Activated T-cell treated with anti-CD3 and anti-CD28 coated beads for 24 hours (primary cell): ENCODE results near the gene MAP3K19.
"Not testable (repeated sequence)": the region's sequence is repeated elsewhere in the genome, so short reads cannot be mapped to it uniquely, and the experiment has no call there.

Experiments
- DNase-seq: peaks from one replicate; pipeline ENCODE4 v3.0.0-alpha.2; 2020; ENCODE audit warnings: low read depth

Gene MAP3K19

DNA sequence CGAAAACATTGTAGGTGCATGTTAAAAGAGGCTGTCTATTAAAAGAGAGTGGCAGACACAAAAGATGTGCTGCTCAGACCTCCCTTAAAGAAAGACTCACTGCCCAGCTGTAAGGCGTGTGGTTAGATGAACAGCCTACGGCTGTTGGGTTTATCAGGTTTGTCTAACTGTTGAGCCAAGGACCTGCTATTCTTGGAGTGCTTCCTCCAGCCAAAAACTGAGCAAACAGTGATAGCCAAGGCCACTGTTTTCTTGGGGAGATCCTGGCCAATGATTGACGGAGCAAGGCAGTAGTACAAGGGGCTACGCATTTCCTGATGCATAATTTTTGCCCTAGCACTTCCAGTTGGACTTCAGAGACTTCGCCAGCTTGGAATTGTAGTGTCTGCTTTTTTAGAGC lies 3.4 kb upstream of the MAP3K19 start:
- no peak for DNase-seq

DNA sequence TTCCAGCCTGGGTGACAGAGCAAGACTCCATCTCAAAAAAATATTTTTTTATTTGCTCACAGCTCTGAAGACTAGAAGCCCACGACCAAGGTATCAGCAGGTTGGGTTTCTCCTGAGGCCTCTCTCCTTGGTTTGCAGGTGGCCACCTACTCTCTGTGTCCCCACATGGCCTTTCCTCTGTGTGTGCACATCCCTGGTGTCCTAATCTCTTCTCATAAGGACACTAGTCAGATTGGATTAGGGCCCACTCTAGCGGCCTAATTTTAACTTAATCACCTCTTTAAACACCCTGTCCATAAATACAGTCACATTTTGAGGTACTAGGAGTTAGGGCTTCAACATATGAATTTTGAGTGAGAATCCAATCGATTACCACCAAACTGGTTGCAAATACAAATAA lies 2.9 kb upstream of the MAP3K19 start:
- no peak for DNase-seq

DNA sequence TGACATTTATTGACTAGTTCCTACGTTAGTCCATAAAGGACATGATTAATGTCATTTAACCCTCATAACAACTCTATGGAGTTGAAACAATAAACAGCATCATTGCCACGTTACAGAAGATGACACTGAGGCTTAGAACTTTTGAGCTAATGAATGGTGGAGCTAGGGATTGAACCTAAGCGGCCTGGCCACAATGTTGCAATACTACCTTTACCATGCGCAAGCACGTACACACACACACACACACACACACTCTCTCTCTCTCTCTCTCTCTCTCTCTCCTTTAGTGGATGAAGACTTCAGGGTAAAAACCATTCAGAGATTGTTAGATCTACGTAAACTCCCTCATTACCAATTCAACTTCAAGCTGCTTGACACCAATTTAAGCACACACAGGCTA lies 875 bp upstream of the MAP3K19 start:
- no peak for DNase-seq

DNA sequence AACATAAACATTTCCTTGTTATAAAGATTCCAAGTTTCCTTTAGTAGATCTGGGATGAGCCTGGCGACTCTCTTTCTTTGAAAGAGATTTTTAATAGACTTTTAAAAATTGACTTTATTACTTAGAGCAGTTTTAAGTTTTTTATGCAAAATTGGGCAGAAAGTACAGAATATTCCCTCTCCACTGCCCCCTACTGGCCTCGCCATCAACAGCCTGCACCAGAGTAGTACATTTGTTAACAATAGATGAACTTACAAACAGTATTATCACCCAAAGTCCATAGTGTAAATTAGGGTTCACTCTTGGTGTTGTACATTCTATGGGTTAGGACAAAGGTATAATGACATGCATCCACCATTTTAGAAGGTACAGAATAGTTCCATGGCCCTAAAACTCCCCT lies 3.9 kb downstream of the MAP3K19 start:
- no peak for DNase-seq

DNA sequence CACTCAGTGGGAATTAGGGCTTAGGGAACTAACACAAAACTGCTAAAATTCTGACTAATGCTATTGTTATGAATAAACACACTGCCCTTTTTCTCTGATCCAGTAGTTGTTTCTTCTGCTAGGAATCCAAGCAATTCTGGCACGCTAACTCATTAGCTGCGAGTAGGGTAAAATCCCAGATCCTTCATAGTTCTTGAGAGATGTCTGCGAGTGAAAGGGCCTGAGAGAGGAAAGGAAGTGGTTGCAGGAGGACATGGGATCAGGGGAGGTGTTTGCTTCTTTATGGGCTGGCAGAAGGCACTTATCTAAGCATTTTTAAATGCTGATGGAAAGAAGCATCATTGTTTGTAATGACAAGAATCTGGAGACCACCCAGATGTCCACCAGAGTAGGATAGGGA lies 9.4 kb downstream of the MAP3K19 start:
- no peak for DNase-seq

DNA sequence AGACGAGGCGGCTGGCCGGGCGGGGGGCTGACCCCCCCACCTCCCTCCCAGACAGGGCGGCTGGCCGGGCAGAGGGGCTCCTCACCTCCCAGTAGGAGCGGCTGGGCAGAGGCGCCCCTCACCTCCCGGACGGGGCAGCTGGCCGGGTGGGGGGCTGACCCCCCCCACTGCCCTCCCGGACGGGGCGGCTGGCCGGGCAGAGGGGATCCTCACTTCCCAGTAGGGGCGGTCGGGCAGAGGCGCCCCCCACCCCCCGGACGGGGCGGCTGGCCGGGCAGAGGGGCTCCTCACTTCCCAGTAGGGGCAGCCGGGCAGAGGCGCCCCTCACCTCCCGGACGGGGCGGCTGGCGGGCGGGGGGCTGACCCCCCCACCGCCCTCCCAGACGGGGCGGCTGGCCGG lies 14.0 kb downstream of the MAP3K19 start:
- DNase-seq = not testable (repeated sequence)

DNA sequence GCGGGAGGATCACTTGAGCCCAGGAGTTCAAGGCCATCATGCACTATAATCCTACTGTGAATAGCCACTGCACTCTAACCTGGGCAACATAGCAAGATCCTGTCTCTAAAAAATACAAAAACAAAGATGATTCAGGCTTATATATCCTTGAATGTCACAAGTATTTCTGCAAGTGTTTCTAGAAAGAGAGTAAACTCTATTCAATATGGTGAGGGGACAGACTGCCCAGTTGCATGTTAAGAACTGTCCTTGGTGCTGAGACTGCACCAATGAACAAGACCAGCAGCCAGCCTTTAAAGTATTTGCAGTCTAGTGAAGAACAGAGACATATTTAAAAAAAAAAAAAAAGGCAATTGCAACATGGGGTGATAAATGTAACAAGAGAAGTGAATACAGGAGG lies 16.4 kb downstream of the MAP3K19 start:
- no peak for DNase-seq

DNA sequence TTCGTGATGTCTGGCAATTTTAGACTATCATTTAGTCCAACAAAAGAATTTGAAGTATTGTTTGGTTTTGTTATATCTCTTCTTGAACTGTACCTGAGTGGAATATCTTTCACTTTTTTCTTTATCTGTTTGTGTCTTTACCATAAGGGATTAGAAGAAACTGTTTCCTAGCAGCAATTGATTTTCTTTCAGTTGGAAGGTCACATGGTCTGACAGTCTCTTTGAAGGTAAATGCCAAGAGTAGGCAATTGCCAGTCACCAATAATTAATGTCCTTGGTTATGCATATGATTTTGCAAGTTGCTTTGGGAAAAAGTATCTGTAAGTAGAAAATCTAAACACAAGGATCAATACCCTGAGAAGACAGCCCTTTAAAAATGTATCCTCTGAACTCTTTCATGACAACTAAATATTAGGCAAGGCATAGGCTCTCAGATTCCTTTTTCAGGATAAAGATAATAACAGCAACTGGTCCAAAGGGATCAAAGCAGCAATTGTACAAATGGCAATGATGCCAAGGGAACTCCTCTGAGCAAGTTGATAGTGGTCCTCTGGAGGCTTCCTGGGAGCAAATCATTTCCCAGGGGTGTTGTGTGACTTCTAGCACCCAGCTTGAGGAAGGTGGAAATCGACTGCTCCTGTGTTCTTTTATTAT lies 17.6 kb downstream of the MAP3K19 start:
- DNase-seq = no peak

DNA sequence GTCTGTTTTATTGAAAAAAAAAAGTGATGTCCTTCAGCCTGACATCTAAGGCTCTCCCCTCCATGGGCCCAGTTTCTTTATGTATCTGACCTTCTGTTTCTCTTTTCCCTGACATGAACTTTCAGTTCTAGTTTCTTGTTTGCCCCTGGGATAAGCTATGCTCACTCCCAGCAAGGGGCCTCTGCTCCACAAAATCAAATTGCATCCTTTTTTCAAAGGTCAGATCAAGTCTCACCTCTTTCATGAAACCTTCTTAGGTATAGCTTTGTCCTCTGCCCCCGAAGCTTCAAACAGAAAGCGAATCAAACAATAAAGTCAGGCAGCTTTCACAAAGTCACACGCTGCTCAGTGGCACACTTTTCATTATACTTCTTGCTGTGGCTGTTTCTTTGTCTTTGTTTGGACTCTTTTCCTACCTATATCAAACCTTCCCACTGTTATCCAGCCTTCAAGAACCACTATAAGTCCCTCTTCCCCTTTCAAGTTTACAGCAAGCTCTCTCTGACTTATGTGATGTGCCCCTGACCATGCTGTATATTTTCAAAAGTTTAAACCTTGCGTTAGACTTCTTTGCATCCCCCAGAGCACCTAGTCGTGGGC lies 23.3 kb downstream of the MAP3K19 start:
- DNase-seq = no peak

DNA sequence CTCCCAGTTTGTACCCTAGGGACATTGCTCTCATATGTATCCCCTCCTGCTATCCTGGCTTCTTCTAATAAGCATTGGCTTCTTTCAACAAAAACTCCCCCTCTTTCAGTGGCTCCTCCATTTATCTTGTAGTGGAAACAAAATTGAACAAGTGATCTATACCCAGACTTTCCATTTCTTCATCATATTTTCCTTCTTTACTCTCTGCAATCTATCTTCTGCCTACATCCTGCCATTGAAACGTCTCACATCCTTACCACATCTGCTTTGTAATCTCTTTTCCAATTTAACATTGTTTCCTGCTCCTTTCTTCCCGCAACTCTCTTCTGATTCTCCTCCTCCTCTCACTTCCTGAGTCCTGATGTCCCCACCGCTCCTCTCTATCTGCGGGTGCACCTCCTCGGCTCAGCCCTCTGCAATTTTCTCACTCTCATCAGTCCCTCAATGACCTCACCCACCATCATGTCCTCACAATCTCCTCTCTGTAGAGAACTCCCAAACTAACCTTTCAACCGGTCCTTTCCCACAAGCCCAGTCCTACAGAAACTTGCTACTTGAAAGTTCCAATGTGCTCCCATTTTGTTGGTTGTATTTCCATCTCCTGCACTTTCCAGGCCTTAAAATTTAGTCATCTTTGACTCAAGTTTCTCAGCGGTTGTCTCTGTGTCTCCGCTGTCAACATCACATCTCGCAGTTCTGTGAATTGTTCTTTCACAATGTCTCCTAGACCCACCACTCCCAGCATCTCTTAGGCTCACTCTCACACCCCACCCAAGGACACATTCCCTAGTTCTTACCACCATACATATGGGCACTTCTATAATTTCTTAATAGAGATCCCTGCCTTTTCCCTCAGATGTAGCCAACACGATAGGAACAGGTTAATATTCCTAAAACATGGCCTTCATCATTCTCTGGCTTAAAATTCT lies 24.0 kb downstream of the MAP3K19 start:
- no peak for DNase-seq

DNA sequence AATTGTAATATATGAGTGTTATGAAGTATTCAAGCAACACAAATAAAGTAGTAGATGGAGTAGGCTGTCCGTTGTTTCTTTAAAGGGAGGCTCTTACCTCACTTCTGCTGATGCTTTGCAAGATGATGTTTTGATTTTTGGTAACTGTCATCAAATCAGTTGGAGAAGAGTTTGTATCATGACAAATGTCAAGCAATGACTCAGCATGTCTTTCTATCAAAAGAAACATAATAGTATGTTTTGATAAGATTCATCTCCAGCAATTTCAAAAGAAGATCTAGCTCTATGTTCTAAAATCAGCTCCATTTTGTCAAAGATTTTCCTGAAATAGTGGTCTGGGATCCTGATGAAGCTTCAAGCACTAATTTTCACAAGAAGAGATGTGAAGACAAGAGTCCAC lies 25.6 kb downstream of the MAP3K19 start:
- DNase-seq = no peak

DNA sequence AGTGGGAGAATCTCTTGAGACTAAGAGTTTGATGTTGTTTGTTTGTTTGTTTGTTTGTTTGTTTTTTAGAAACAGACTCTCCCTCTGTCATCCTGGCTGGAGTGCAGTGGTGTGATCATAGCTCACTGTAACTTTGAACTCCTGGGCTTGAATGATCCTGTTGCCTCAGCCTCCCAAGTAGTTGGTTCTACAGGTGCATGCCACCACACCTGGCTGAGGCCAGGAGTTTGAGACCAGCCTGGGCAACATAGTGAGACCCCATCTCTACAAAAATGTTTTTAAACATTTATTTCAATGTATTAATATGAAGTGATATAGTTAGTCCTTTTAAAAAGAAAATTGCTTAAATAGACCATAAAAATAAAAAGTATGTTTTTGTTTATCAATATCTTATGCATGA lies 35.6 kb downstream of the MAP3K19 start:
- DNase-seq = no peak

DNA sequence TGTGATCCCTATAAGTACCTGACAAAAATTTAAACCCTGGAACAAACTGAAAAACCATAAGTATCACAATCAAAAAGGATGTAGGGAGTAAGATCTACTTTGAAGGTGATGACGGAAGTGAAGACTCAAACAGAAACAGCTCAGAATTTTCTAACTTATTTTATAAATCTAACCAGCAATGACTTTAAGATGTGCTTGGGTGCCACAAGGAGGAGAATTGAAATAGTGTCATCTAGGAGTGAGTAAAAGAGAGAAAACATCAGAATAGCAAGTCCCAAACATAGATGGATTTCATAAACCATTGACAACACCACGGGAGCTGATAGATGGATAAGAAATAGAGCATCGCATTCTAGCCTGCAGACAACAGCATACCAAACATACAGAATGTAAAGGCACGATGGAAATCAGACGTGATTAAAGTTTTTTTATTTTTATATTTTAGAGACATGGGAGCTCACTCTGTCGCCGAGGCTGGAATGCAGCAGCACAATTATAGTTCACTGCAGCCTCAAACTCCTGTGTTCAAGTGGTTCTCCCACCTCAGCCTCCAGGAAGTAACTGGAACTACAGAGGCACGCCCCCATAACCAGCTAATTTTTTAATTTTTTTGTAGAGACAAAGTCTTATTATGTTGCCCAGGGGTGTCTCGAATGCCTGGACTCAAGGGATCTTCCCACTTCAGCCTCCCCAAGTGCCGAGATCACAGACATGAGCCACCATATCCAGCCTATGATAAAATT lies 36.9 kb downstream of the MAP3K19 start:
- DNase-seq = no peak

DNA sequence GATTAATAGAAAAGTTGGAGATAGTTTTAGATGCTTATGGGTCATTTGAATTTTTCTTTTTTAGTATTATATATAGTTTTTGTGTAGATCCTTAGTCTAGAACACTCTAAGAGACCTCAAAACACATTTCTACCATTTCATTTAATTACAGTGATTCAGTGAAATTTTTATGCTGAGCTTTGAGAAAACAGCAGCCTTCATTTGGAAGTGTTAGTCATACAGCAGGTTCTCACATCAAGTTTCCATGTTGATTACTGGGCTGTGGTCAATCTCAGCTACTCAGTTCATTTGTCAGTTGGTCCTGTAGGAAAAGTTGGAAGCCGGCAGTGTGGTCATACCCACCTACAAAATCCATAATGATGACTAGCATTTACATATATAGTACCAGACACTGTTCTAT lies 37.9 kb downstream of the MAP3K19 start:
- no peak for DNase-seq

DNA sequence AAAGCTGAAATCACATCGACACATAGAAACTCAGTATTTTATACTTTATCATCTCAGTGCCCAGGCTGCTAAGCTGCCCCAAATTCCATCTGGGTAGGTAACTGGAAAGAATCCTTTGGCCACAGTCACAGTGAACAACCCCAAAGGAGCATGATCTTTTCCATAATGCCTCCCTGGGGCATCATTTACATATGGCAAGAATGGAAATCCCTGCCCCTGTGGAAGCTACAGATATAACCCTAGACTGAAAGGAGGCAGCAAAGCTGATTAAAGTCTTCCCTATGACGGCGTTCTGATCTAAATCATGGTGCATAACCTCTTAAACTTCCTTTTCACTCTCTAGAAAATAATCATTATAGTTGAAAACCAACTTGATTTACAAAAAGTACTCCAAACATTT lies 41.5 kb downstream of the MAP3K19 start:
- no peak for DNase-seq

DNA sequence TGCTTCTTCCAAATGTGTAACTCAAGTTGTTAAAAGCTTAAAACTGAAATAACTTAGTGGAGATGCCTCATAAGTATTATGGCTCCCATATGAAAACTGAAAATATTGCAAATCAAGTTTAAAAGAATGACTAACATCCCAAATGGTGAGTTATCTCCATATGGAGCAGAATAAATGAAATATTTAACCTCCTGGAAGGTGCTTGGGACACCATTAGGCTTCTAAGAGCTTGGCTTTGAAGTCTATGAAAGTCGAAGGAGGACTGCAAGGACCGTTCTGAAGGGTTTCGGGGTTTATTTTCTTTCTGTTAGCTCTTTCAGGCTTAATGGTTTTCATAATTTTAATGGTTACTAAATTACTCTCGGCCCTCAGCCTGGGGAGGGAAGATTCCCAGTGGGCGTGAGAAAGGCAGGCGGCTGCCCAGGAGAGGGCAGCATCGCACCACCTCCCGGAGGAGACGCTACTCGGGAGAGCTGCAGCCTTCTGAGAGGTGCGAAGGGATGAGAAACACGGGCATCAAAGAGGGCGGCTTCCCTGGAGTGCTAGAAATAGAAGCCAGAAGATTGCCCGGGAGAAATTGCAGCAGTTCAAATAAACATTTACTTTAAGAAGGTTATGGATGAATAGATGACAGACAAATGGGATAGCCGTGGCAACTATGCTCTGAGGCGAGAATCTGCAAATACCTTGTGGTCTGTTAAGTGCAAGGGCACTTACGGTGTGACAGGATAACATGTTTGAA lies 43.1 kb downstream of the MAP3K19 start:
- DNase-seq = peak; percentile 60

DNA sequence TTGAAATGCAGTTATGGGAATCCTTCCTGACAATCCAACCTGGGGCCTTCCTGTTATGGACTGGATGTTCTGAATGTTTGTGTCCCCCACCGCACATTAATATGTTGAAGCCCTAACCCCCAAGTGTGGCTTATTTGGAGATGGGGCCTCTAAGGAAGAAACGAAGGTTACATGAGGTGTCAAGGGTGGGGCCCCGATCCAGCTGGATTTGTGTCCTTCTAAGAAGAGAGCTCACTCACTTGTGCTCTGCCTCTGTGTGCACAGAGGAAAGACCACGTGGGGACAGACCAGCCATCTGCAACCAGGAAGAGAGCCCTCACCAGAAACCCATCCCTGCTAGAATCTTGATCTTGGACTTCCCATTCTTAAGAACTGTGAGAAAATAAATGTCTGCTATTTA lies 44.4 kb downstream of the MAP3K19 start:
- DNase-seq = no peak

DNA sequence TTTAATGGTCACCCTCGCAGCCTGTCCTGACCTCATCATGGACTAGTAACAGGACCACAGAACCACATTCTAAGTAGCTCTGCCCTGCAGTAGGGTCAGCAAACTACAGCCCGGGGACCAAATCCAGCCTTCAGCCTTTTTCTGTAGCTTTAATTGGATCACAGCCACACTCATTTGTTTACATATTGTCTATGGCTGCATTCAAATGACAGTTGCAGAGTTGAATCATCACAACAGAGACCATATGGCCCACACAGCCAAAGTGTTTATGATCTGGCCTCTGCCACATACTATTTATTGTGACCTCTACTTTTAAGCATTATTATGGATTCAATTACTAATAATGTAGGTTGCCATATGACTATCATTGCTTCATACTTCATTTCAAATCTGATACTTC lies 47.7 kb downstream of the MAP3K19 start:
- DNase-seq = no peak

DNA sequence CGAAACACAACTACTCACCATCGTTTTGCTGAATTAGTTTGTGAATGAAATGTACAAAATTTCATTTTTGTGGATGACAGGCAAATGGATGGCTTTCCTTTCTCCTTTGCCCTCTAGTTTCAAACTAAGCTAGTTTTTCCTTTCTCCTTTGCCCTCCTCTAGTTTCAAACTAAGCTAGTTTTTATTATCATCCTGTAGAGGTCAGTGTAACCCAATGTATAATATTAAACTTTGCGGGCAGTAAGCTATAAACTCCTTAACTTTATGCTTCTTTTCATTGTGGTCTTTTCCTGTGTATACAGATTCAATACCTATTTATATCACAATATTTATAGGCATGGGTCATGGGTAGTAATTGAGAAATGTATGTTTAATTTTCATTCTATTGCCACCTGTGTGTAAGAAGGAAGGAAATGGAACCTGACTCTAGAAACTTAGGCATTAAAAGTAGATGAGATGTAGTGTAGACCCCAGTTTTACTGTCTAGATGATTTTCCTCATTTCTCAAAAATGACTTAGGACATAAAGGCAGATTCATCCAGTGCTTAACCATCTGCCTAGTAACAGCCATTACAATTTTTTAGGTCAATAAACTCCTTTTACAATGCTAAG lies 58.1 kb downstream of the MAP3K19 start:
- no peak for DNase-seq

DNA sequence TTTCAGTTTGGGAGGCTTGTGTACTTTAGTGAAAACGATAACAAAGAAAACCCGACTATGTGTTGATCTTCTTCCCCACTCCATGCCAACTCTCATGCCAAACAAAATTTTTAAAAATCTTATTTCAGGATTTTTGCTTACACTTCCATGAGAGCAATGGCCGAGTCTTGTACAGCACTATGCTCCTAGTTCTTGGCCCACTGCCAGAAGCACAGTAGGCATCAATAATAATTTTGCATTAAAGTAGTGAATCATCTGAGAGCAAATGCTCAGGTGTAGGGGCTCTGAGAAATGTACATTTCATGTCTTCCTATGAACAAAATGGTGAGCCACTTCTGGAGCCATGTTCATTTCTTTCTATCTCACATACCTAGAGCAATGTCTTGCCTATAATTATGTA lies 62.2 kb downstream of the MAP3K19 start:
- no peak for DNase-seq

DNA sequence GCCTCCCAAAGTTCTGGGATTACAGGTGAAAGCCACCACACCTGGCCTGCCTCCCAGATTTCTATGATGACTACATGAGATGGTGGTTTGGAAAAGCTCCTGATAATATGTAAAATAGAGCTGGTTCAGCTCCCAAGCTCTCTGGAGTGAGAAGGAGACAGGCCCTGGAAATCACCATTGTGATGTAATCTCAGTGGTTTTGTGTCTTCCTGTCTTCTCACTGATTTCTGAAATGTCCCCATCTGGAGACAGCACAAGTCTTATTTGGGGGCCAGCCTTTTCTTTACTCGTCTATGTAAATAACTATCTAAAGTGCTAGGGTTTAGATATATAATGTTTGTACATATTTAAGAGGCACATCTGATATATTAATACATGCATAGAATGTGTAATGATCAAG lies 64.6 kb downstream of the MAP3K19 start:
- DNase-seq = no peak
